ENCODE results near the gene UNC80.

UNC80 gene

GRCh38 chr2:210034087-210034683 lies 262.6 kb downstream of the UNC80 start:
- TF ChIP-seq, protein P1, sequence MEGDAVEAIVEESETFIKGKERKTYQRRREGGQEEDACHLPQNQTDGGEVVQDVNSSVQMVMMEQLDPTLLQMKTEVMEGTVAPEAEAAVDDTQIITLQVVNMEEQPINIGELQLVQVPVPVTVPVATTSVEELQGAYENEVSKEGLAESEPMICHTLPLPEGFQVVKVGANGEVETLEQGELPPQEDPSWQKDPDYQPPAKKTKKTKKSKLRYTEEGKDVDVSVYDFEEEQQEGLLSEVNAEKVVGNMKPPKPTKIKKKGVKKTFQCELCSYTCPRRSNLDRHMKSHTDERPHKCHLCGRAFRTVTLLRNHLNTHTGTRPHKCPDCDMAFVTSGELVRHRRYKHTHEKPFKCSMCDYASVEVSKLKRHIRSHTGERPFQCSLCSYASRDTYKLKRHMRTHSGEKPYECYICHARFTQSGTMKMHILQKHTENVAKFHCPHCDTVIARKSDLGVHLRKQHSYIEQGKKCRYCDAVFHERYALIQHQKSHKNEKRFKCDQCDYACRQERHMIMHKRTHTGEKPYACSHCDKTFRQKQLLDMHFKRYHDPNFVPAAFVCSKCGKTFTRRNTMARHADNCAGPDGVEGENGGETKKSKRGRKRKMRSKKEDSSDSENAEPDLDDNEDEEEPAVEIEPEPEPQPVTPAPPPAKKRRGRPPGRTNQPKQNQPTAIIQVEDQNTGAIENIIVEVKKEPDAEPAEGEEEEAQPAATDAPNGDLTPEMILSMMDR (IDR thresholded peaks at IDR 0.05; ENCODE audit: low read depth, low read length) = no peak
- DNase-seq (ENCODE audit: extremely low read depth, low read depth) = no peak

DNA sequence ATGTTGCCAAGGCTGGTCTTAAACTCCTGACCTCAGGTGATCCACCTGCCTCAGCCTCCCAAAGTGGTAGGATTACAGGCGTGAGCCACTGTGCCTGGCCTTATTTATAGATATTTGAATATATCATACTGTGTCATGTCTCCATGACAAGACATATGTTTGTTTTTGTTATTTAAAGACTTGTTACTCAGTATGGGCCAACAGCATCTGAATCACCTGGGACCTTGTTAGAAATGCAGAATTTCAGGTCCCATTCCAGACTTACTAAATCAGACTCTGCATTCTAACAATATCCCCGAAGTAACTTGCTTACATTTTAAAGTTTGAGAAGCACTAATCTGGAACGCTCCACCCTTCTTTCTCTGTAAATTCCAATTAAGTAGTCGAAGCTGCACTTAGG lies 264.0 kb downstream of the UNC80 start:
- TF ChIP-seq, protein P1 (IDR thresholded peaks at IDR 0.05; ENCODE audit: low read depth, low read length) = no peak

DNA sequence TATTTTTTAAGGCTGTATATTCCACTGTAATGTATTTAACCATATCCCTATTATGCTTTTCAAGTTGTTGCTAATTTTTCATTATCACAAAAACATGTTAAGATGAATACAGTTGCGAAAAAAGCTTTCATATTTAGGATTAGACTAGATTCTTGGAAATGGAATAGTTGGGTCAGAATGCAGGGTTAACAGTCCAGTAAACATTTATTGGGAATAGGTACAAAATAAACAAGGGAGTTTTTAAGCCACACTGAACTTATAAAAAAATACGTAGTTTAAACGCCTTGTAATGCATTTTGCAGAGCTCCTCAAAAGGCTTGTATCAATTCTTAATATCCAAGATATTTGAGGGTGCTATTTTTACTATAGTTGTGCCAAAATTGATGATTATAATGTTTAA lies 266.4 kb downstream of the UNC80 start:
- TF ChIP-seq, protein P1 (IDR thresholded peaks at IDR 0.05; ENCODE audit: low read depth, low read length) = no peak
- DNase-seq (ENCODE audit: extremely low read depth, low read depth) = no peak

More for the DNA sequence above, 264.0 kb downstream of the UNC80 start:
- DNase-seq (ENCODE audit: extremely low read depth, low read depth) = no peak

DNA sequence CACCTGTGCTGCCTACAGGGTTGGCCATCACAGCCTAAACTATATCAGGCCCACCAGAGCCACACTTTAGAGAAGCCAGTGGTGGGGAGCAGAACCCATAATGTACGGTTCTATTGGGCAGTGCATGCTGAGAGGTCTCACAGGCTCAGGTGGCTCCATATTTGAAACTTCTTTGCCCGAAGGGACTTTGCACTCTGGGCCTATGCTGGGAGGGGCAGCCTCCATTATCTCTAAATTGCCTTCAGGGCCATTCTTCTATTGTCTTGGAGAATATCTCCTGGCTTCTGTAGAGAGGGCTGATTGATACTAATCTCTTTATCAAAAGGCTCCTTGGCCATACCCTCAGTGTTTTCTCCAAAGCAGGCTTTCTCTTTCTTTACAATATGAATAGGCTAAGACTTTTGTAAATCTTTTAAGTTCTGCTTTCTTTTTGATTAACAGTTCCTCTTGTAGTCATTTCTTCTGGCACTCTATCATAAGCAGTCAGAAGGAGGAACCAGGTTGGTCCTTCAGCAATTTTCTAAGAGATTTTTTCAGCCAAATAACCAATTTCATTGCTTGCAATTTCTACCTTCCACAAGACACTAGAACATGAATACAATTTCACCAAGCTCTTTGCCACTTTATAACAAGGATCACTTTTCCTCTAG lies 275.3 kb downstream of the UNC80 start:
- TF ChIP-seq, protein P1 (IDR thresholded peaks at IDR 0.05; ENCODE audit: low read depth, low read length) = no peak
- DNase-seq (ENCODE audit: extremely low read depth, low read depth) = no peak

Measured in AG09319 (cell line).